NT2/D1 (cell line): ENCODE results near the gene RHOG.

Source experiments
- SUZ12 ChIP-seq: IDR thresholded peaks from 2 replicates; pipeline ENCODE4 v1.6.1; 2011; ENCODE audit not compliant: insufficient read length, insufficient read depth; ENCODE audit errors: extremely low read depth
- YY1 ChIP-seq: IDR thresholded peaks from 2 replicates; pipeline ENCODE4 v1.6.1; 2011; ENCODE audit not compliant: insufficient read length, insufficient read depth
- ZNF274 ChIP-seq: IDR thresholded peaks from 2 replicates; pipeline ENCODE4 v1.6.1; 2011; ENCODE audit warnings: mild to moderate bottlenecking, low read depth, low read length

DNA sequence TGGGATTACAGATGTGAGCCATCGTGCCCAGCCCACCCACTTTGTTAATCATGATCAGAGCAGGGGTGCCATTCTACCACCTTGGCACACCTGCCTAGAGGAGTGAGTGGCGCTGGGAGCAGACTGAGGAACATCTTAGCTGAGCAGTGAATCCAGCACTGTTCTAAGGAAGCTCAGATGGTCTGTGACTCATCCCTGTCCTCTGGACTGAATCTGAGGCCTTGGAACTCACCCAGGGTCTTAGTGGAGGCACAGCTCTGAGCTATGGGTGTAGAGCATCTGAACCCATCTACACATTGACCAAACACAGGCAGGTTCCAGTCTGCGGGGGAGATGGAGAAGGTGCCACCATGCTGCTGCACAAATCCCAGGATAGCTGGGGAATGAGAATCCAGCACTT is 17.5 kb downstream of the RHOG start:
- TF ChIP-seq YY1: no peak
- TF ChIP-seq ZNF274: no peak
- TF ChIP-seq SUZ12: no peak
